NK-92 treated with Interleukin-12 subunit alpha and Interleukin-12 subunit beta, amount 100 ng/mL, for 24 hours (cell line): ENCODE results near the gene ERFL.
A peak's percentile ranks its signal among the peaks of the same experiment; 100 is the strongest.
"Not testable (repeated sequence)": the region's sequence is repeated elsewhere in the genome, so short reads cannot be mapped to it uniquely, and the experiment has no call there.

ENCODE experiments used
- DNase-seq: peaks from one replicate; lab custom pipeline; 2025; lab: John Stamatoyannopoulos, UW

The ERFL gene

GRCh38 chr19:41941410-41942202, 13.4 kb upstream of the ERFL start:
- no peak for DNase-seq

DNA sequence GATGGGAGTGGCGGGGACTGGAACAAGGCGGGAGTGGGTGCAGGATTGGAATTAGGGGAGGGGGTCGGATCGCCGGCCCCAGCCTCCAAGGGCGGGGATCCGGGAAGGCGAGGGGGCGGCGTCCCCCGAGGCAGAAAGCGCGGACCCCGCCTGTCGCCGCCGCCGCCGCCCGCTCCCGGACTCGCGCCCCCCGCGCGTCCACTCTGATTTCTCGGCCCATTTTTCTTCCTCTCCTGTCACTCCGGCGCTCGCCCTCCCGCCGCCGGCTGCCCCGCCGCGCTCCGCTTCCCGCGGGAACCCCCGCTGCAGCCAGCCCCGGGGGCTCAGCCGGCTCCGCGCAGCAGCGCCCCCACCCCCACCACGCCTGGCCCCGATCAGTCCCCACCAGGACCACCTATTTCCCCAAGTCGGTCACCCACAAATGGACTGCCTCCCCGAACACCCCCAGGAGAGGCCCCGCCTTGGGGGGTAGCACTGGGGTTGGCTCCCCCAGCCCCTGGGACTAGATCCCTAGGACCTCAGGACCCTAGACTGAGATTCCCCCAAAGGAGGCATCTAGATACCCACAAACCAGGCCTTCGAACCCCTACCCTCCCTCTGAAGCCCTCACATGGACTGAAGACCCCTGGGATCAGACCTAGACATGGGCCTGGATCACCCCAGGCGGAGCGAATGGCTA, 12.6 kb upstream of the ERFL start:
- DNase-seq: no peak

GRCh38 chr19:41939861-41940730, 11.8 kb upstream of the ERFL start:
- DNase-seq: no peak

- DNase-seq: not testable (repeated sequence)
Measured at GRCh38 chr19:41939209-41939608, 11.0 kb upstream of the ERFL start.

DNA sequence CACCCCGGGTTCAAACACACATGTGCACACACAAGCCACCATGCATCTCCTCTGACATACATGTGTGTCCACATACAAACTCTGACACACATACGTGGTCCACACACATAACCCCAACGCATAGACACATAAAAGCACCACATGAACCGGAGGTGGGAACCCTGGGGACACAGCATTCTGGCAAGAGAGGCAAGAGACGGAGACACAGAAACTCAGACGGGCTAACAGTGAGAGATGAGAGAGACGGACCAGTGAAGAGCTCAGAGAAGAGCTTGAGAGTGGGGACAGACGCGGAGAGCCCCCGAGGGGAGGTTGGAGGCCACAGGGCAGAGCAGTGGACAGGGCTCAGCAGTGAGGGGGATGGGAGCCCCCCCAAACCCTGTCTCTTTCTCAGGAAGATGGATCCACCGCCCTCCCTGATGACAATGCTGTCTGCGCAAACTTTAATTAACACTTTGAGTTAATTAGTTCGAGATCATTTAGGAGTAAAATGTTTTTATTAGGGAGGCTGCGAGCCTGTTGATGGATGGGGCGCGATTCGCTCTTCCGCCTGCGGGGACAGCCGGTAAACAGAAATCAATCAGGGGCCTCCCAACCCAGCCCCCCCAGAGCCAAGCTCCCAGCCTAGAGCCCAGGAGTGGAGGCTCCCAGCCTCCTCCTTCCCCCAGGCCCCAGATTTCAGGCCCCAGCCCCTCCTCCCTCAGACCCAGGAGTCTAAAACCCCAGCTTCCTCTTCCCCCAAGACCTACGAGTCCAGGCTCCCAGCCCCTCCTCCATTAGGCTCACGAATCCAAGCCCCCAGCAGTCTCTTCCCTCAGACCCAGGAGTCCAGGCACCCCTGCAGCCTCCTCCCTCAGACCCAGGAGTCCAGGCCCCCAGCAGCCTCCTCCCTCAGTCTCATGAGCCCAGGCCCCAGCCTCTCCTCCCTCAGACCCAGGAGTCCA, 9.5 kb upstream of the ERFL start:
- no peak for DNase-seq

GRCh38 chr19:41936961-41937360, 8.7 kb upstream of the ERFL start:
- DNase-seq: no peak

DNA sequence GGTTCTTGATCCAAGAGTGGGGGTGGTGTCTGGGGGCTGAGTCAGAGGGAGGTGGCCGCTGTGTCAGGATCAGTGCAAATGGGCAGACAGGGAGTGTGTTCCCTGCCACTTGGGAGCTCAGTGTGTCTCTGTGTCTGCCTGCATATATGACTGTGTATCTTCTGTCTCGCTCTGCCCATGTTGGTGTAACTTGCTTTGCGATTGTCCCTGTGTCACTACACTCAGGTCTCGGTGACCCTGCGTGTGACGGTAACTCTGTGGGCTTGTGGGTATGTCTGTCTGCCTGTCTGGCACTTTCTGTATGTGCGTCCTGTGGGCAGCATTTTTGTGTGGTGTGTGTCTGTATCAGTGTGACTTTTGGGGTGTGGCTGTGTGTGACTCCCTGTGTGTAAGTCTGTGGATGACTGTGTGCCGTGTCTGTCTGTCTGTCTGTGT, 8.2 kb upstream of the ERFL start:
- DNase-seq: no peak

DNA sequence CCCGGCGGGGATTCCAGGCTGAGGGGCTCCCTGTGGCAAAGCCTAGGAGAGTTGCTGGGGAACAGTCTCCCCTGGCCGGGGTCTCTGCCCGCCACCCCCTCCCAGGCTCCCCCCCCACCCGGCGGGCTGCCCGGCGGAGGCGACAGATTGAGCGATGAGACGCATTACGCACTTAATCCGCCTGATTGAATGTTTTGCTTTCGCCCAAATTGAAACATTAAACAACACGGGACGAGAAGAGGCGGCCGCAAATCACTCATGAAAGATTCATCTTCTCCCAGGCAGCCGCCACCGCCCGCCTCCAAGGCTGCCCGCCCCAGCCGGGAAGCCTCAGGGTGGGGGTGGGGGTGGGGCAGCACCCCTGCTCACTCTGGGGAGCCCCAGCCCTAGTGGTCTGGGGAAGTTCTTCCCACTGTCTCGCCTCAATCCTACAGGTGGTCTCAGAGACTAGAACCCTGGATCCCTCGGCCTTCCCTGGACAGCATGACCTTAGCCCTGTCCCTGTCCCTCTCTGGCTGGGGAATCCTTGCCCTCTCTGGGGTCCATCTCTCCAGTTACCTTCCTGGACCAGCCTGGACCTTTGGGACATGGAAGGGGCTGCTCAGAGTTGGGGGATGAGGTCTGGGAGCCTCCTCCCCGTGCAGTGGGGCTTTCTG, 7.6 kb upstream of the ERFL start:
- no peak for DNase-seq

DNA sequence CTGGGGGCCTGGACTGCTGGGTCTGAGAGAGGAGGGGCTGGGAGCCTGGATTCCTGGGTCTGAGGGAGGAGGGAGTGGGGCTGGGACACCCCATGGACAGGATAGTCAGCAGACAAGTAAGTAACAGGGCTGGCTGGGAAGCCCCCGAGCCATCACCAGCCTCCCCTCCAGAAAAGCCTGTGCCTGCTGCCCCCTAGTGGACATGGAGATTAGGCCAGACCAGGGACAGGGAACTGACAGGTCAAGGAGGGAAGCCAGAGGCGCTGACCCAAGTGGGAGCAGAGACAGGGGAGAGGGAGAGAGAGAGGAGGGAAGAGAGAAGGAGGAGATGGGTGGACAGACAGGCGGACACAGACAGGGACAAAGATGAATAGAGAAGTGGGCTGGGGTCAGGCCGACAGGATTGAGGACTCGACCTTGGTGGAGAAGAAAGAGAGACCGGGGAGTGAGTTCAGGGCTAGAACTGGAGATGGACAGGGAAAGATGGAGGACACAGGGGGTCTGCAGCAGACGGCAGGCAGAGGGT, 6.7 kb upstream of the ERFL start:
- DNase-seq: peak; percentile 67

DNA sequence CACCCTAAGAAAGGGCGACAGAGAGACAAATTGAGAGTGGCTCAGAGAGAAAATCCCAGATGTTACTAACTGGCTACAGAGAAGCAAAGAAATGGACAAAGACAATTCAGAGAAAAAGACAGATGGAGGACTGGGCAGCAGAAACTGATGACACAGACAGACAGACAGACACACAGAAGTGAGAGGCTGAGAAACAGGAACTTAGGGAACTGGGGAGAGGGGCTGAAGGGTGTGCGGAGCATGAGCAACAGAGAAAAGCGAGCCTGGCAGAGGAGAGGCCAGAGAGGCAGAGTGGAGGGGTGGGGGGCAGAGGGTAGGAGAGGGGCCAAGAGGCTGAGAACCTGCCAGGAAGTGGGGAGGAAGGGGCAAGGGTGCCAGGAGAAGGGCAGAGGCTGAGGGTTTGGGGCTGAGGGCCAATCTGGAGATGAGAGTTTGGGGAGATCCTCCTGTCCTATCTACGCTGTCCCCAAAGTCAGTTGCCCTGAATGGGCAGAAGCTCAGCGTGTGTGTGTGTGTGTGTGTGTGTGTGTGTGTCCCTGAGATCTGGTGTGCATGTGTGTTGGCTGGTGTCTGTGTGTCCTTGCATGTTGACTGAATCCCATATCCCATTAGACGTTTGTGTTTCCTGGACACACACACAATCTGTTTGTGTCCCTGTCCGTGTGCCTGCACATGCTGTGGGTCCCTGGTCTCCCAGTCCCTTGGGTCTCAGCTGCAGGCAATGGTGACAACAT, 5.6 kb upstream of the ERFL start:
- no peak for DNase-seq

DNA sequence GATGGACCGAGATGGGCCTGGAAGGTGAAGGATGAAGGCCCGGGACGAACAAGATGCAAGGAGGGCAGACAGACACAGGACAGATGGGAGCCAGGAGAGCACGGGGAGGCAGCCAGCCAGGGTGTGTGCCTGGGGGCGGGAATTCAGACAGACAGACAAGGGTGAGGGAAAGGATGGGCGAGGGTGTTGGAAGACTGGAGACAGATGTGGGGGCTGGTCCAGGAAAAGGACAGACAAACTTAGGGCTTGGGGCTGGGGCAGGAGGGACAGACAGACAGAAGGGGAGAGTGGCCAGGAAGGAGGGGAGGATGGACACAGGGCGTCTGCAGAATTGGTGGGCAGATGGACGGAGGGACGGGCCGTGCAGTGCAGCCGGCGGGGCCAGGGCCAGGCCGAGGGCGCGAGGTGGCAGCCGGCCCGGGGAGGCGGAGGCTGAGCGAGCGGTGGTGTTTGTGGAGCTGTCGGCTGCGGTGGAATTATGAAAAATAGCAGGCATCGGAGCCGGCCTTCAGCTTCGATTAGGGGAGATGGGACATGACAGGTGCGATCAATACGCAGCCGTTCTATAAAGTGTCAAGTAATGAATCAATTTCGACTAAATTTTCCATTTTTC, 4.6 kb upstream of the ERFL start:
- no peak for DNase-seq

DNA sequence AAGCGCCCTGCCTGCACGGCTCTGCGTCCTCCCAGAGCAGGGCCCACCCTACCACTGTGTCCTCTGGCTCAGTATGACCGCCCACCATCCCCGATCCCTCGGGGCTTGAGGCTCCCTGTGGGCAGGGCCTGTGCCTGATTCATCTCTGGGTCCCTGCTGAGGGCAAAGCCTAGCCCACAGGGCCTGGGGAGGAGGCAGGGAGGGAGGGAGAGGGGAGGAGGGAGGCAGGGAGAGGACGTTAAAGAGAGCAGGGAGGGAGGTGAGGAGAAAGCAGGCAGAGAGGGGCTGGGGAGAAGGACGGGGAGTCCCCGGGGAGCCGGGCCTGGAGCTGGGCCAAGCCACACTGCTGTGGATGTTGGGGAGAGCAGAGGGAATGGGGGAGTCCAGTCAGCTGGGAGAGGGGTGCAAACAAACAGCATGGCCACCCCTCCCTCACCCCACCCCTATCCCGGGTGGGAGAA, 4.0 kb upstream of the ERFL start:
- DNase-seq: no peak

GRCh38 chr19:41930926-41931592, 2.8 kb upstream of the ERFL start:
- DNase-seq: no peak

- no peak for DNase-seq
Measured at GRCh38 chr19:41930322-41930722, 2.1 kb upstream of the ERFL start.

GRCh38 chr19:41929536-41930071, 1.4 kb upstream of the ERFL start:
- no peak for DNase-seq

GRCh38 chr19:41928754-41929535, 696 bp upstream of the ERFL start:
- no peak for DNase-seq

GRCh38 chr19:41927497-41928192, 604 bp downstream of the ERFL start:
- no peak for DNase-seq
